K562 (cell line): ENCODE data around the gene SLC25A26. TPM values are rescaled to one million over a fixed set of nuclear protein-coding genes. Genes with fewer than 3 reads are reported as not detected.

ENCODE experiments used
- ATAC-seq: fragments of 200-7000 bp; cut with Tn5 transposase; 3 replicates; pipeline ENCODE4 v1.9.1; 2020; ENCODE audit warnings: moderate library complexity
- BruUV-seq: library from RNA; stranded (reverse); fragments of 400-500 nt; replicated peaks from 2 replicates; lab custom pipeline; 2021; lab: Mats Ljungman, UMichigan
- CTCF ChIA-PET: fragments of 300-600 bp; formaldehyde crosslinking; extraction: SDS; loops from one replicate; lab custom pipeline; 2021; ENCODE audit warnings: low intra/inter-chr PET ratio; lab: Yijun Ruan, JAX
- POLR2A ChIA-PET: fragments of 300-600, 350-650 bp; sonication (Branson Sonifier 250); formaldehyde crosslinking; extraction: SDS; loops from one replicate; lab custom pipeline; 2021; ENCODE audit warnings: antibody characterized with exemption, inconsistent platforms; lab: Yijun Ruan, JAX
- DNase-seq, 4 experiments: peaks; one replicate each; pipeline versions ENCODE4 v3.0.0 to v3.0.0-alpha.2; 2011 to 2018; ENCODE audit warnings: low spot score in 3 of 4, mixed read lengths in 3 of 4; ENCODE audit errors: extremely low read depth in 1 of 4
- FAIRE-seq: peaks from 2 replicates; lab custom pipeline; 2011; peaks lifted over from hg19 to GRCh38; lab: Jason Lieb, UNC
- H2AFZ ChIP-seq: 2 replicates; pipeline ENCODE4 v1.6.0; 2011; ENCODE audit warnings: low read depth, low read length, control low read depth, inconsistent platforms
- H3K27ac ChIP-seq: fragments of 200-600 bp; 3 replicates; pipeline ENCODE4 v1.8.0; 2011; ENCODE audit warnings: low read depth, mild to moderate bottlenecking, control low read depth, inconsistent platforms, low read length, moderate library complexity, mixed read lengths; ENCODE audit errors: extremely low read depth
- H3K27me3 ChIP-seq, 2 experiments: fragments of 300-600 bp in 1 of 2; 2 replicates in 1 of 2; 3 replicates in 1 of 2; pipeline versions ENCODE4 v1.6.0 to v1.8.0; 2011; ENCODE audit warnings: inconsistent platforms in 2 of 2, low read length in 2 of 2, mild to moderate bottlenecking in 1 of 2, mixed read lengths in 1 of 2, moderate library complexity in 1 of 2; ENCODE audit not compliant: control insufficient read depth in 2 of 2, insufficient read depth in 2 of 2
- H3K36me3 ChIP-seq: fragments of 300-600 bp; 3 replicates; pipeline ENCODE4 v1.8.0; 2011; ENCODE audit warnings: mild to moderate bottlenecking, low read length, inconsistent platforms; ENCODE audit not compliant: control insufficient read depth, insufficient read depth
- H3K4me1 ChIP-seq, 2 experiments: fragments of 200-600 bp in 1 of 2; replicated peaks in 1 of 2; 2 replicates in 1 of 2; 3 replicates in 1 of 2; pipeline versions ENCODE4 v1.5.1 to v1.8.0; 2011; ENCODE audit warnings: inconsistent platforms in 2 of 2, low read length in 2 of 2, mild to moderate bottlenecking in 1 of 2, mixed read lengths in 1 of 2, moderate library complexity in 1 of 2; ENCODE audit not compliant: control insufficient read depth in 2 of 2, insufficient read depth in 2 of 2
- H3K4me2 ChIP-seq: 2 replicates; pipeline ENCODE4 v1.6.1; 2011; ENCODE audit warnings: low read length, control low read depth, inconsistent platforms, mixed read lengths; ENCODE audit not compliant: insufficient read depth
- H3K4me3 ChIP-seq: fragments of 200-600 bp; sonication (generic), shearing (Covaris generic); 2 replicates; pipeline ENCODE4 v1.5.1; 2016; ENCODE audit warnings: control low read depth, inconsistent platforms
- H3K79me2 ChIP-seq: fragments of 200-600 bp; 3 replicates; pipeline ENCODE4 v1.8.0; 2011; ENCODE audit warnings: low read length, inconsistent platforms; ENCODE audit not compliant: control insufficient read depth, insufficient read depth
- H3K9ac ChIP-seq, 2 experiments: 2 replicates each; pipeline versions ENCODE4 v1.6.0 to v1.6.1; 2011; ENCODE audit warnings: low read depth in 2 of 2, low read length in 2 of 2, control low read depth in 1 of 2, inconsistent platforms in 1 of 2, mild to moderate bottlenecking in 1 of 2, mixed read lengths in 1 of 2; ENCODE audit not compliant: insufficient read depth in 1 of 2
- H3K9me1 ChIP-seq: one replicate; pipeline ENCODE4 v1.6.0; 2011; ENCODE audit warnings: inconsistent platforms, mild to moderate bottlenecking, low read length, moderate library complexity; ENCODE audit not compliant: control insufficient read depth, insufficient read depth
- H3K9me3 ChIP-seq: replicated peaks from 2 replicates; pipeline ENCODE4 v1.5.1; 2011; ENCODE audit warnings: low read depth, low read length, inconsistent platforms; ENCODE audit not compliant: control insufficient read depth, insufficient read depth
- H4K20me1 ChIP-seq: replicated peaks from 2 replicates; pipeline ENCODE4 v1.6.1; 2011; ENCODE audit warnings: low read length, inconsistent platforms, mixed read lengths; ENCODE audit not compliant: control insufficient read depth, insufficient read depth
- FOXJ3 ChIP-seq: sonication (generic); formaldehyde crosslinking; IDR thresholded peaks from 2 replicates; pipeline ENCODE4 v1.4.0; 2020; ENCODE audit warnings: mild to moderate bottlenecking, missing genetic modification reagents
- HOXB6 ChIP-seq: fragments of 250-450 bp; sonication (Bioruptor Pico); IDR thresholded peaks from 2 replicates; pipeline ENCODE4 v1.5.1; 2022; ENCODE audit warnings: mild to moderate bottlenecking, borderline replicate concordance
- NFYB ChIP-seq: IDR thresholded peaks from 2 replicates; pipeline ENCODE4 v1.6.1; 2011; ENCODE audit warnings: mild to moderate bottlenecking, moderate library complexity; ENCODE audit not compliant: insufficient read length; ENCODE audit errors: extremely low read depth
- NR1H2 ChIP-seq: sonication (generic); formaldehyde crosslinking; IDR thresholded peaks from 2 replicates; pipeline ENCODE4 v1.4.0; 2020; ENCODE audit warnings: mild to moderate bottlenecking, missing genetic modification reagents
- PCBP2 ChIP-seq: fragments of 200-400 bp; formaldehyde crosslinking; IDR thresholded peaks from 2 replicates; pipeline ENCODE4 v1.6.1; 2018; ENCODE audit warnings: low read length, low read depth, mild to moderate bottlenecking, moderate library complexity; ENCODE audit not compliant: poor library complexity, severe bottlenecking
- PHB2 ChIP-seq: fragments of 450-650 bp; IDR thresholded peaks from 2 replicates; pipeline ENCODE4 v1.6.1; 2017; ENCODE audit warnings: low read depth
- PTTG1 ChIP-seq: fragments of 450-650 bp; IDR thresholded peaks from 2 replicates; pipeline ENCODE4 v1.6.1; 2016; ENCODE audit warnings: low read depth, mild to moderate bottlenecking, missing genetic modification characterization, missing compliant biosample characterization
- TEAD4 ChIP-seq, 2 experiments: sonication (generic) in 1 of 2; formaldehyde crosslinking in 1 of 2; IDR thresholded peaks; 2 replicates each; pipeline versions ENCODE4 v1.6.1 to v1.8.0; 2012 to 2022; ENCODE audit warnings: borderline replicate concordance in 1 of 2, inconsistent platforms in 1 of 2, low read length in 1 of 2, mild to moderate bottlenecking in 1 of 2, missing genetic modification reagents in 1 of 2
- ZNF316 ChIP-seq: fragments of 450-650 bp; IDR thresholded peaks from 2 replicates; pipeline ENCODE4 v1.6.1; 2016
- ZNF384 ChIP-seq: IDR thresholded peaks from 2 replicates; pipeline ENCODE4 v1.6.1; 2012; ENCODE audit warnings: low read depth, low read length, improper control_type of control experiment
- WGBS: fragments of 100-300 bp; shearing (Covaris generic); methylation state at CpG from one replicate; pipeline ENCODE4 v1.1.6; 2016; ENCODE audit warnings: low coverage, mixed read lengths; ENCODE audit not compliant: insufficient coverage; ENCODE audit errors: missing lambda C conversion rate; 5-methylcytosine and 5-hydroxymethylcytosine counted together
- in situ Hi-C: fragments of 300-500 bp; cut with MboI; formaldehyde crosslinking; loops from 4 replicates; pipeline ENCODE4 v1.15.0; 2018; ENCODE audit warnings: inconsistent platforms, mixed read lengths
- intact Hi-C: fragments of 100-400 bp; cut with micrococcal nuclease; formaldehyde crosslinking; loops from 2 replicates; pipeline ENCODE4 v1.14.2; 2022
- polyA plus RNA-seq, 8 experiments: library from polyadenylated mRNA; depleted of rRNA in 4 of 8; stranded (reverse) in 5 of 8; unstranded in 3 of 8; fragments of >200 nt; fragmentation: Nextera tagmentation in 2 of 8; fragmentation: Illumina TruSeq in 1 of 8; extraction: Ambion mirVana in 2 of 8; extraction: Trizol in 1 of 8; gene quantifications; 2 replicates each; pipeline versions ENCODE4 v1.2.1 to v1.2.3, GENCODE V29; 2011 to 2014; ENCODE audit warnings: inconsistent platforms in 1 of 8, missing spikeins in 1 of 8
- total RNA-seq, 7 experiments: library from RNA; depleted of rRNA in 6 of 7; stranded (reverse); fragments of >200 nt in 6 of 7; fragmentation: Illumina TruSeq in 2 of 7; extraction: Trizol in 2 of 7; gene quantifications; 2 replicates each; pipeline versions ENCODE4 v1.2.1 to v1.2.3, GENCODE V29; 2011 to 2021; ENCODE audit warnings: low replicate concordance in 1 of 7
- TF ChIP-seq, protein P1 (sequence below): sonication (generic); formaldehyde crosslinking; IDR thresholded peaks from 2 replicates; pipeline ENCODE4 v1.8.1; 2023; ENCODE audit warnings: mild to moderate bottlenecking, missing genetic modification reagents

SLC25A26 gene
- total and polyA plus RNA-seq, 9 of the 15 experiments (the other 6 are each of a cell fraction or from before 2014, with no cell fraction given) = 7.2 to 29.1 (median 12.6) TPM

DNA sequence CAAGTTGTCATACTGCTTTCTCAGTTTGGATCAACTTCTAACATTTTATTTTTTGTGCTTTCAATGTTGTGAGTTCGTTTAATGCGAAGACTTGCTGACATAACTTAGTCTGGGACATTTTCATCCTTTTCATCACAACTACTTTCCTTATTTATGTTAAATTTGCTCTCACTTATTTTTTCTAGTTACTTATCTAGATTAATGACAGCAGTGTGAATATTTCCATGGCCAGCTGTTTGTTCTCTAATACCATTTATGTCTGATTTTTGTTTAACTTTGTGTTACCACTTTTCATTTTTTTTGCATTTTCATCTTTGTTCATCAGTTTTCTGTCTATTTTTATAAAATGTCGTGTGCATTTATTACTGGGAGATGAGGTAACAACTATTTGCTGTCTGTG lies 6.2 kb downstream of the SLC25A26 start:
- no peak overlapping the region for H3K27ac ChIP-seq
- no peaks in the 10 kb centered on the region for H4K20me1 ChIP-seq
- no peak overlapping the region for H3K4me2 ChIP-seq
- ATAC-seq = no peak
- FAIRE-seq = no peak
- H3K4me3 ChIP-seq = no peak overlapping the region
- intact Hi-C loops (no loop called here), in situ Hi-C loops (no loop called here)
- 47% methylated on average over 3 of the region's 3 CpGs for WGBS
- H2AFZ ChIP-seq = no peak overlapping the region
- H3K79me2 ChIP-seq = no peaks in the 10 kb centered on the region; the same call in 2 of the 3 replicates
- H3K9ac ChIP-seq = no peak overlapping the region
- H3K4me1 ChIP-seq = peaks cover 0 to 3% of the 10 kb centered on the region in 2 experiments; a peak in 2 of 5 replicates
- ChIA-PET POLR2A (no interaction called here), CTCF (no interaction called here)
- no peaks in the 10 kb centered on the region for H3K9me3 ChIP-seq
- TF ChIP-seq ZNF316 (no peak), ZNF384 (no peak), FOXJ3 (no peak), PCBP2 (no peak), PTTG1 (tag) (no peak), NFYB (no peak), NR1H2 (CRISPR knock-in tag) (no peak), HOXB6 (CRISPR knock-in tag) (no peak), TEAD4 (IDR thresholded peaks at IDR 0.05; ENCODE audit: low read length) (no peak), TEAD4 (CRISPR knock-in tag; IDR thresholded peaks at IDR 0.05; ENCODE audit: borderline replicate concordance) (no peak), PHB2 (no peak)
- TF ChIP-seq, protein P1, sequence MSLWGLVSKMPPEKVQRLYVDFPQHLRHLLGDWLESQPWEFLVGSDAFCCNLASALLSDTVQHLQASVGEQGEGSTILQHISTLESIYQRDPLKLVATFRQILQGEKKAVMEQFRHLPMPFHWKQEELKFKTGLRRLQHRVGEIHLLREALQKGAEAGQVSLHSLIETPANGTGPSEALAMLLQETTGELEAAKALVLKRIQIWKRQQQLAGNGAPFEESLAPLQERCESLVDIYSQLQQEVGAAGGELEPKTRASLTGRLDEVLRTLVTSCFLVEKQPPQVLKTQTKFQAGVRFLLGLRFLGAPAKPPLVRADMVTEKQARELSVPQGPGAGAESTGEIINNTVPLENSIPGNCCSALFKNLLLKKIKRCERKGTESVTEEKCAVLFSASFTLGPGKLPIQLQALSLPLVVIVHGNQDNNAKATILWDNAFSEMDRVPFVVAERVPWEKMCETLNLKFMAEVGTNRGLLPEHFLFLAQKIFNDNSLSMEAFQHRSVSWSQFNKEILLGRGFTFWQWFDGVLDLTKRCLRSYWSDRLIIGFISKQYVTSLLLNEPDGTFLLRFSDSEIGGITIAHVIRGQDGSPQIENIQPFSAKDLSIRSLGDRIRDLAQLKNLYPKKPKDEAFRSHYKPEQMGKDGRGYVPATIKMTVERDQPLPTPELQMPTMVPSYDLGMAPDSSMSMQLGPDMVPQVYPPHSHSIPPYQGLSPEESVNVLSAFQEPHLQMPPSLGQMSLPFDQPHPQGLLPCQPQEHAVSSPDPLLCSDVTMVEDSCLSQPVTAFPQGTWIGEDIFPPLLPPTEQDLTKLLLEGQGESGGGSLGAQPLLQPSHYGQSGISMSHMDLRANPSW (CRISPR knock-in tag) = no peak
- H3K27me3 ChIP-seq = no peaks in the 10 kb centered on the region
- no peaks in the 10 kb centered on the region for H3K9me1 ChIP-seq
- H3K36me3 ChIP-seq = 0 out of 3 replicates have a peak, but pooled peaks cover 5% of the 10 kb centered on the region
- DNase-seq = no peak
- BruUV-seq = no TSS peak
